LHCN-M2 (cell line): ENCODE measurements around the gene PRRT2. TPM values are rescaled to one million over a fixed set of nuclear protein-coding genes. Genes with fewer than 3 reads are reported as not detected.
"Not testable (repeated sequence)": the region's sequence is repeated elsewhere in the genome, so short reads cannot be mapped to it uniquely, and the experiment has no call there.

Experiments used
- DNase-seq: peaks from one replicate; pipeline ENCODE4 v3.0.0-alpha.2; 2012; ENCODE audit warnings: low read depth
- polyA plus RNA-seq: library from polyadenylated mRNA; unstranded; fragments of >200 nt; gene quantifications from one replicate; pipeline ENCODE4 v1.2.1, GENCODE V29; 2012; ENCODE audit warnings: missing spikeins
- total RNA-seq: library from RNA; depleted of rRNA; stranded (reverse); fragments of >200 nt; gene quantifications from 2 replicates; pipeline ENCODE4 v1.2.3, GENCODE V29; 2014; rRNA removed

Gene PRRT2
- total RNA-seq: 0.58 and 1.1 TPM in 2 replicates
- polyA plus RNA-seq: 0.62 TPM

DNA sequence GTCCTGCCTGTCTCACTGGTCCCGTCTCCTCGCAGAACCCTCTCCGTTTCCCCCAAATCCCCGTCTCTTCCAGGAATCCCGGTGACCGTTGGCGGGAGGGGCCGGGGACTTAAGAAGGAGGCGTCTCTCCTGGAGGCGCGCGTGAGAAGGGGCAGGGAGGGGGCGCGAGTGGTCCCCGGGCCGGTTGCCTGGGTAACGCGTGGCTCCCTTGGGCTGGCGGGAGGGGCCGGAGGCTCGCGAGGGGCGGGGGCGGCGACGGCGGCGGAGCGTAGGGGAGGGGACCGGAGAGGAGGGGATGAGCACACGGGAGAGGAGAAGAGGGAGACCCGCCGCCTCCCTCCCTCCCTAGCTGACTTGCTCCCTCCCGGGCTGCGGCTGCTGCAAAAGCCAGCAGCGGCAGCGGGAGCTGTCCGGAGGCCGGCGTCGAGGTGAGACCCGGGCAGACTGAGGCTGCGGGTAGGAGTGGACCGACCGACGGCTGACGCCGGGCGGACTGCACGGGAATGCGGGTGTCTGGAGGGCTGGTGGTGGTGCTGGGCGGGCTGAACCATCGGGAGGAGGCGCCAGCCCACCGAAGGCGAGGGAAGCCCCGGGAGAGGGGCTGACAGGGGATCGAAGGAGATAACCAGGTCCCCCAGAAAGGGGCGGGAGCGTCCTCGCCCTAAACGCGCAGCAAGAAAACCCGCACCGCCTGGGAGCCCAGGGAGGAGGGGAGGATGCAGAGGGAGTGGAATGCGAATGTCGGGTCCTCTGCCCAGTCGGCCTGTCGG, at the start of gene PRRT2:
TSS of gene PRRT2 (plus strand) at position 298 of the 770 bp plus-strand sequence. CDS start 862 bp downstream, outside the sequence.
- DNase-seq: peak; percentile 37

DNA sequence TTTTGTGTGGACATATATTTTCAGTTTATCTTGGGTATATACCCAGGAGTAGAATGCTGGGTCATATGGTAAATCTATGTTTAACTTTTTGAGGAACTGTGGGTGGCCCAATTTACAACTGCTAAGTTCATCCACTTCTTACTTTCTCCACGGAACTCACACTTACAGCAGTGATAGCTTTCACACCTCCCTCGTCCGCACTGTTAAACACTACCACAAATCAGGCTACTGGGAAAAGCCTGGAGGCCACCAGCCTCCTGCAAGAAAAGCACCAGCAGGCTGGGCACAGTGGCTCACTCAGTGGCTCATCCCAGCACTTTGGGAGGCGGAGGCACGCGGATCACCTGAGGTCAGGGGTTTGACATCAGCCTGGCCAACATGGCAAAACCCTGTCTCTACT, 48.7 kb upstream of the PRRT2 start:
- no peak for DNase-seq

DNA sequence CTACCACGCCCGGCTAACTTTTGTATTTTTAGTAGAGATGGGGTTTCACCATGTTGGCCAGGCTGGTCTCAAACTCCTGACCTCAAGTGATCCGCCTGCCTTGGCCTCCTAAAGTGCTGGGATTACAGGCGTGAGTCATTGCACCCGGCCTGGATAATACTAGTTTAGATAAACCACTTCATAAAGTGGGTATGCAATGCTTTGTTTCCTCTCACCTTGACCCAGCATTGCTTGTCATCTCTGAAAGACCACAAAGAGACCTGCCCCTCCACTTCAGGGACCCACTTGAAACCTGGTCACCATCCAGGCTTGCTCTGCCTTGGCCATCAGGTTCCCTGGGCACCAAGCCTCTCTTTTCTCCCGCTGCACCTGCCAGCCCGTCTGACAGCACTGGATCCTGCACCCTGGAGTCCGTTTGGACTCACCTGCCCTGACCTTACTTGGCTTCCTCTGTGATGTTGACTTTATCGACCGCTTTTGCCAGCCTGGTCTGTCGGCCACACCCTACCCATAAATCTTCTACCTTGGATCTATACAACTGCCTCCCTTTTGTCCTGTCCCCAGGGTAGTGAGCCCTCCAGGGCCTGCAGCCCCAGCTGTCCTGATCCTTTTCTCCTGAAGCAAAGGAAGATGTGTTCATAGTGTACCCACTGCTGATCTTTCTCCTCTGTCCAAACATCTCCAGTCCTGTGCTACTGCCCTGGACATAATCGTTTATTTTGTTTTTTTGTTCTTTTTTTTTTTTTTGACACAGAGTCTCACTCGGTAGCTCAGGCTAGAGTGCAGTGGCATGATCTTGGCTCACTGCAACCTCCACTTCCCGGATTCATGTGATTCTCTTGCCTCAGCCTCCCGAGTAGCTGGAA, 46.6 kb upstream of the PRRT2 start:
- no peak for DNase-seq

DNA sequence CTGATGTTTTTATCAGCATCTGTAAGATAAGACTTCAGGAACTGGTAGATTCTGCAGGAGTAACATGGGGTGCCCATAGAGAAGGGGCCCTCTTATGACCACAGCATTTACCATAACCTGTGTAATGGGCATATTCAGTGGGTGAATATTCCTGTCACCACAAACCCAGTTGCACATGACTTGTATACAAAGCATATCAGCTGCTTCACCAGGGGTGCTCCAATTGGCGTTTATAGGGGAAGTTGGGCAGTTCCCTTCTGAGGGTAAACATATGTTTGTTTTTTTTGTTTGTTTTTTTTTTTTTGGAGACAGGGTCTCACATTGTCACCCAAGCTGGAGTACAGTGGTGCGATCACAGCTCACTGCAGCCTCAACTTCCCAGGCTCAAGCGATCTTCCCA, 45.4 kb upstream of the PRRT2 start:
- no peak for DNase-seq

DNA sequence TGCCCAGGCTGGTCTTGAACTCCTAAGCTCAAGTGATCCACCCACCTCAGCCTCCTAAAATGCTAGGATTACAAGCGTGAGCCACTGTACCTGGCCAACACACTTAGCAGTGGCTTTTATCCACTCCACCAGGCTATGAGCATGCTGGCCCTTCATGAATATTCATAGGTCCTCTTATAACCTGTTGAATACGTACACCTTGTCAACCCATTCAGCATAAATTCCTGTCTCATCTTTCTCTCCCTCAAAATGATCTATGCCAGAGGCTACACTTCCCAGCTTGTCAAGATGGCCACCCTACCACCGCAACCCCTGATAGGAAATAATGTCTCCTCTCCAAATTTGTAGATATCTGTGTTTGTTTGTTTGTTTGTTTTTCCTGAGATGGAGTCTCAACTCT, 44.9 kb upstream of the PRRT2 start:
- no peak for DNase-seq

DNA sequence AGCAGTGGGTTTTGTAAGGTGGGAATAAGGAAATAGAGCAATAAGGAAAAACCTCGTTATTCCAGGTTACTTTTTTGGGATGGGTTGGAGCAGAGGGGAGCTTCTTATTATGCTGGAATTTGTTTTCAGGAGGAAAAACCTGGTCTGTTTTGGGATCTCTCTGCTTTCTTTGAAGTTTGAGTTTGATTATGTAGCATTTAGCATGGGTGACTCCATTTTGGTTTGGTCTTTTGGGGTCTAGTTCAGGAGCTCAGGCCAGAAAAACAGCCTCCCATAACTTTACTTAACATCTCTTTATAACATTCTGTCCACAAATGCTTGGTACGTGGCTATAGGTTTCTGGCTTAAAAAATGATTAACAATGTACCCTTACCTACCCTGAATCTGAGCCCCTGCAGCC, 42.5 kb upstream of the PRRT2 start:
- no peak for DNase-seq

DNA sequence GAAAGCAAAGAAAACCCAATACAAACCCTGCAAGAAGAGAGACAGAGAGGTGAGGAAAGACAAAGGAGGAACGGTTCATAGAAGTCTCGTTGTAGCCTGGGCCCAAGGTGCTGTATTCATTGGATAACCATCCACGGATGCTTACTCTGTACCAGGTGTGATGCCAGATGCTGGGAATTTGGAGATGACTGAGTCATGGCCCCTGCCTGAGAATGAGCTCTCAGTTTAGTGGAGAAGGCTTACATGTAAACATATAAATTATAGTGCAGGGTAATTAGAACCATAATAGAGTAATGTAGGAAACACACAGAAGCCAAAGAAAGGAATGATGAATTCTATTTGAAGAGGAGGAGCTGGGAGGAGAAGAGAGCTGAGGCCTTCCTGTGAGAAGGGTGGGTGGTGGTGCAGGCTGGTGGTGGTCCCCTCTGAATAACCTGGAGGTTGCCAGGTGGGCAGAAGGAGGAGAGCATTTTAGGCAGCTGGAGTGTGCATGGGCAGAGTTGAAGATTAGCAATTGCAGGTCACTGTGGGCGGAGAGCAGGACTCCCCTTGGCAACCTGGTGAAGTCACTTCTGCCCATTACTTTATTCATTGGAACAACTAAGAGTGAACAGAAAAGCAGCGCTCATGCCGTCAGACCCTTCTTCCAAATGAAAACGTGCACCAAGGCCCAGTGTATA, 41.6 kb upstream of the PRRT2 start:
- DNase-seq: no peak

DNA sequence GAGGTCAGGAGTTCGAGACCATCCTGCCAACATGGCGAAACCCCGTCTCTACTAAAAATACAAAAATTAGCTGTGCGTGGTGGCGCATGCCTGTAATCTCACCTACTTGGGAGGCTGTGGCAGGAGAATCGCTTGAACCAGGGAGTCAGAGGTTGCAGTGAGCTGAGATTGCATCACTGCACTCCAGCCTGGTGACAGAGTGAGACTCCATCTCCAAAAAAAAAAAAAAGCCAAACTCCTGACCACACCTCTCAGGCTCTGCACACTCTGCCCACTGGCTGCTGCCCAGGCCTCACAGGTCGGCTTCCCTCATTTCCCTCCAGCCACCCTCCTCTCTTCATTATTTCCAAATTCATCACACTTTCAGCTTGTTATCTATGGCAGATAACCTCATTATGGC, 39.7 kb upstream of the PRRT2 start:
- not testable (repeated sequence) for DNase-seq

DNA sequence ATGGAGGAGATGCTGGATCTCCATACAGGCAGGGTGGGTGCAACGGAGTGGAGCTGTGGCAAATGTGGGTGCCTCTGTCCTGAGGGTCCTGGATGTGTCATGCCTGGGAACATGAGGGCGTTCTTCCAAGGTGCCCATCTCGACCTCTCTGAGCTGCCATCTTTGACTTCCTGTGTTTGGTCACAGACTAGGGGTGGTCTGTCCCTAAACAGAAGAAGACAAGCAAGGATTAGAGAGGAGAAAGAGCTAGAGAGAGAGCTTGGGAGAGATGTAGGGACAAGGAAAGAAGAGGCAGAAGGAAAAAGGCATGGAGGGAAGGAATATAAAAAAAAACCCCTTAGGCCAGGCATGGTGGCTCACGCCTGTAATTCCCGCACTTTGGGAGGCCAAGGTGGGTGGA, 37.3 kb upstream of the PRRT2 start:
- DNase-seq: no peak

DNA sequence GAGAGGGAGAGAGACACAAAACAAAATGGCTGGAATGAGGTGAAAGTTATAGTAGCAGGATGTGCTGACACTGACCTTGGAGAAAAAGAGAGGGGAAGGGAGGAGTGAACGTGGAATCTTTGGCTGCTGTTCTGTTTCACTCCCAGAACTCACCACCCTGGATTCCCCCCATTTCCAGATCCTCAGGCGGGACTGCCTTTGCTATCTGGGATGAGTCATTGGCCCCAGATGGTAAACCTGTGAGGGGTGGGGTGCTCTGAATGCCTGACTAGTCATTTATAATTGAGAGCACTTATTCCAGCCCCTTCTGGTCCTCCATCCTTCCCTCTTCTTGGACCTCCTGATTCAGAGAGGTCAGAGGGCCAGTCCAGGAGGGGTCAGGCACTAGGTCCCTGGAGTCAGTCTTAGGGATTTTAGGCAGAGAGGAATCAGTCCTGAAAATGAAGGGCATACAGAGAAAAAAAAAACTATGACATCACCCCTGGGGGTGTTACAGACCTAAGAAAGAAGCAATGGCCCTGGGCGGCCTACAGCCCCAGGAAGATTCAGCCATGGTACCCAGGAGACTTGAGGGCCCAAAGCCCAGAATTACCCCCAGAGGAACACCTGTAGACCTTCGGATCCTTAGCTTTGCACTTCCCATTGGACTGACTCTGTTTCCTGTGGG, 36.1 kb upstream of the PRRT2 start:
- DNase-seq: peak; percentile 5

DNA sequence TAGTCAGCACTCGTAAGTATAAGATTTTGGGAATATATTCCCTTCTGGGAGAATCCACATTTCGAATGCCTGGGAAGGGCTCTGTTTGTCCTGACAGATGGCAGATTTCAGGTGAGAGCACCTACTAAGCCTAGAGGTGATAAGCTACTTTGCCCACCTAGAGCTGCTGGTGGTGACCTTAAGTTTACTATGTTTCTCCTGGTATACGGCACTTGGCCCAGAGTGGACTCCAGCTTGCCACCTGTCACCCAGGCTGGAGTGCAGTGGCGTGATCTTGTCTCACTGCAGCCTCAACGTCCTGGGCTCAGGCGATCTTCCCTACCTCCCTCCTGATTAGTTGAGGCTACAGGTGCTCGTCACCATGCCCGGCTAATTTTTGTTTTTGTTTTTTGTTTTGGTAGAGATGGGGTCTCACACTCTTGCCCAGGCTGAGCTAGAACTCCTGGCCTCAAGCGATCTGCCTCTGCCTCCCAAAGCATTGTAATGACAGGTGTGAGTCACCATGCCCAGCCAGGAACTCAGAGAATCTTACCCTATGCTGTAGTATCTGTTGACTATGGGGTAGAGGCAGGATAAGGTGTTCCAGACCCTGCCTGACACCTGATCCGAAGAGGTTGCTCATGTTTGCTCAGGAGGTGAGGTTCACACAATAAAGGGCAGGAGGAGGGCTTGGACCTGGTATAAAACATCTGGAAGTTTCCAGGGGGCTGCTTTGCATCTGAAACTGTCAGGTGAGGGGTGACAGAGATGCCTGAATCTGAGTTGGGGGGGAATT, 34.2 kb upstream of the PRRT2 start, which contains the start of gene ZG16:
TSS of gene ZG16 (plus strand) at position 681 of the 775 bp plus-strand sequence. CDS start 1,011 bp downstream, outside the sequence.
- no peak for DNase-seq

DNA sequence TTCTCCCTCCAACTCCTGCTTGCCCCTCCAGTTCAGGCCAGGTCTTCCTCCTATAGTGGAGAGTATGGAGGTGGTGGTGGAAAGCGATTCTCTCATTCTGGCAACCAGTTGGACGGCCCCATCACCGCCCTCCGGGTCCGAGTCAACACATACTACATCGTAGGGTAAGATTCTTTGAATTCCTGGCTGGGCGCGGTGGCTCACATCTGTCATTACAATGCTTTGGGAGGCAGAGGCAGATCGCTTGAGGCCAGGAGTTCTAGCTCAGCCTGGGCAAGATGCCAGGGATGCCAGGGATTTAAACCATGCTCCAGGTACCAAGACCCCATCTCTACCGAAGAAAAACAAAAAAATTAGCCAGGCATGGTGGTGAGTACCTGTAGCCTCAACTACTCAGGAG, 32.5 kb upstream of the PRRT2 start:
- DNase-seq: no peak

DNA sequence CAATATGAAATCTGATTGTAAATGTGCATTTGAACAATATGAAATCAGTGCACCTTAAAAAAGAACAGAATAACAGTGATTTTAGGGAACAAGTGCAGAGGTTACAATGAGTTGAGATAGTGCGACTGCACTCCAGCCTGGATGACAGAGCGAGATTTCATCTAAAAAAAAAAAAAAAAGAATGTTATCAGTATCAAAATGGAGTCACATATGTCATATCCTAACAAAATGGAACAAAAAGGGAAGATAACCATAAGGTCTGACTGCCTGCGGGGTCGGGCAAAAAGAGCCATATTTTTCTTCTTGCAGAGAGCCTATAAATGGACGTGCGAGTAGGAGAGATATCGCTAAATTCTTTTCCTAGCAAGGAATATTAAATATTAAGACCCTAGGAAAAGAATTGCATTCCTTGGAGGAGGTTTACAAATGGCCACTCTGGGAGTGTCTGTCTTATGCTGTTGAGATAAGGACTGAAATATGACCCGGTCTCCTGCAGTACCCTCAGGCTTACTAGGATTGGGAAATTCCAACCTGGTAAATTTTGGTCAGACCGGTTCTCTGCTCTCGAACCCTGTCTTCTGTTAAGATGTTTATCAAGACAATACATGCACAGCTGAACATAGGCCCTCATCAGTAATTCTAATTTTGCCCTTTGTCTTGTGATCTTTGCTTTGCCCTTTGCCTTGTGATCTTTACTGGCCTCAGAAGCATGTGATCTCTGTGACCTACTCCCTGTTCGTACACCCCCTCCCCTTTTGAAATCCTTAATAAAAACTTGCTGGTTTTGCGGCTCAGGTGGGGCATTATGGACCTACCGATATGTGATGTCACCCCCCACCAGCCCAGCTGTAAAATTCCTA, 28.7 kb upstream of the PRRT2 start:
- DNase-seq: not testable (repeated sequence)

DNA sequence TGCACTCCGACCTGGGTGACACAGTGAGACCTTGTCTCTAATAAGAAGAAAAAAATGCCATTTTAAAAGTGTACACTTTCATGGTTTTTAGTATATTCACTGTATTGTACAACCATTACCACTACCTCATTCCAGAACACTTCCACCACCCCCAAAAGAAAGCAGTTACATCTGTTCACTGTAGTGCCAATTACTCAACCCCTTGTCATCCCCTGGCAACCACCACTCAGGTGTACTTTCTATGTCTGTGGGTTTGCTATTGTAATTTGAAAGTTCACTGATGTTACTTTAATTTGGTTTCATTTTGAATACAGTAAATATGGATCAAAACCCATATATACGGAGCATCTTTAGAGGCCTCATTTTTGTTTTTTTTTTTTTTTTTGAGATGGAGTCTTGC, 27.8 kb upstream of the PRRT2 start:
- DNase-seq: no peak

DNA sequence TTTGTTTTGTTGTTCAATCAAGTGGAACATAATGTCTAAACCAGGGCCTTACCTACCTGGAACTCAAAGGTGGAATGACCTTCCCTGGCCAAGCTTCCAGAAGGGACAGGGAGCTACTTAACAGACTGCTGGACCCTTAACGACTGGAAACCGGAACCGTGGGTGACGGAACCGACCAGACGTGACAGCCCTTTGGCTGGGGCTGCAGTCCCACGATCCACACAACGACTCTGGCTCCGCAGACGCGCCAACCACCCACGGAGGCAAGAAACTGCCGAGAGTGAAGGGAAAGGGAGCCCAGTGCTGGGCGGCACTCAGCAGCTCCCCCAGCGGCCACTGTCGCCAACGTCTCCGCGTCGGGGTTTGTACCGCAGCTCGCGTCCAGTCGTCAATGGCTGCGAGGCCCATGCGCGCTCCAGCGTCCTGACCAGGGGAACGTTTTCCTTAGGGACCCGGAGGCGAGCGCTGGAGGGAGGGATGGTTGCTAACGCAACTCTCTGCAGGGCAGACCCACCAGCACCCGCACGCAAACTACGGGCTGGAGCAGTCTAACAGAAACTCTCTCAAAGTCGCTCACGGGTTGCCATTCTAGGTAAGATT, 27.0 kb upstream of the PRRT2 start:
- no peak for DNase-seq

DNA sequence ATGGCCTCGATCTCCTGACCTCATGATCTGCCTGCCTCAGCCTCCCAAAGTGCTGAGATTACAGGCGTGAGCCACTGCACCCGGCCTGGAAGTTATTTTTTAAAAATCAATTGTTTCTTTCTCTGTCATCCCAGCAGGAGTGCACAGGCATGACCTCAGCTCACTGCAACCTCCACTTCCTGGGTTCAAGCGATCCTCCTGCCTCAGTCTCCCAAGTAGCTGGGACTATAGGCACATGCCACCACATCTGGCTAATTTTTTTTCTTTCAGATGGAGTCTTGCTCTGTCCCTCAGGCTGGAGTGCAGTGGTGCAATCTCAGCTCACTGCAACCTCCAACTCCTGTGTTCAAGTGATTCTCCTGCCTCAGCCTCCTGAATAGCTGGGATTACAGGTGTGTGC, 24.8 kb upstream of the PRRT2 start:
- not testable (repeated sequence) for DNase-seq

DNA sequence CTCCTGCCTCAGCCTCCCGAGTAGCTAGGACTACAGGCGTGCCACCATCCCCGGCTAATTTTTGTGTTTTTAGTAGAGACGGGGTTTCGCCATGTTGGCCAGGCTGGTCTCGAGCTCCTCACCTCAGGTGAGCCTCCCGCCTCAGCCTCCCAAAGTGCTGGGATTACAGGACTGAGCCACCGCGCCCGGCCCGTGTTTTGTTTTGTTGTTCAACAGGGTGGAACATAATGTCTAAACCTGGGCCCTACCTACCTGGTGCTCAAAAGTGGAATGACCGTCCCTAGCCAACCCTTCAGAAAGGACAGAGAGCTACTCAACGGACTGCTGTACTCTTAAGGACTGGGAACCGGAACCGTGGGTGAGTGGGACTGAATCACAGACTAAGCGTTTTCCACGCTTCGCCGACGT, 22.2 kb upstream of the PRRT2 start:
- DNase-seq: no peak

DNA sequence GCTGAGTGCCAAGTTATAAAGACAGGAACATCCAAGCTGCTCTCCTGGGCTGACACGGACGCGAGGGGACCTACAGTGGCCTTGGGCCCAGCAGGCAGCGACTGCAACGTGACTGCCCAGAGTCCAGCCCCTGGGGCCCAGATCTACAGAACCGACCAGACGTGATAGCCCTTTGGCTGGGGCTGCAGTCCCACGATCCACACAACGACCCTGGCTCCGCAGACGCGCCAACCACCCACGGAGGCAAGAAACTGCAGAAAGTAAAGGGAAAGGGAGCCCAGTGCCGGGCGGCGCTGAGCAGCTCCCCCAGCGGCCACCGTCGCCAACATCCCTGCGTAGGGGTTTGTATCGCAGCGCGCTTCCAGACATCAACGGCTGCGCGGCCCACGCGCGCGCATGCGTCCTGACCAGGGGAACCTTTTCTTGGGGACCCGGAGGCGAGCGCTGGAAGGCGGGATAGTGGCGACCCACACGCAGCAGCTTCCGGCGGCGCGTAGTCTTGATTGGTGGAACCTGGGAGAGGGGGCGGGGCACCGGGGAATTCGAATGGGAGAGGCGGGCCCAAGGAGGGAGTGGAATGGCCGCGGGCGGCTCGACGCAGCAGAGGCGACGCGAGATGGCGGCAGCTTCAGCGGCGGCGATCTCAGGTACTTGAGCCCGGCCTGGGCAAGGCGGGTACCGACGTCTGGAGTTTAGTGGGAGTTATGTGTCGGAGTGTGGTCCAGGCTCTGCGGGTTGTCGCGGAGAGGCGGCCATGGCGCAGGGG, 21.6 kb upstream of the PRRT2 start, which contains the start of gene KIF22:
TSS of gene KIF22 (plus strand) at position 569 of the 766 bp plus-strand sequence. CDS start at position 578, 9 bp downstream.
- peak; percentile 98 for DNase-seq
